GM21529 (cell line): ENCODE results near the gene DEK.
"Not testable (repeated sequence)": the region's sequence is repeated elsewhere in the genome, so short reads cannot be mapped to it uniquely, and the experiment has no call there.

Source experiments
- ATAC-seq: cut with Tn5 transposase; IDR thresholded peaks from one replicate; pipeline ENCODE4 v1.9.1; 2021; ENCODE audit not compliant: unreplicated experiment

The DEK gene

GRCh38 chr6:18241208-18242038 lies 22.9 kb downstream of the DEK start:
- no peak for ATAC-seq

- ATAC-seq, result no peak
These were observed 24.1 kb downstream of the DEK start for GRCh38 chr6:18240230-18240629.

- ATAC-seq, result no peak
These were observed 27.2 kb downstream of the DEK start for GRCh38 chr6:18237167-18237566.

GRCh38 chr6:18235524-18235923 lies 28.8 kb downstream of the DEK start:
- no peak for ATAC-seq

- no peak for ATAC-seq
These were observed 29.8 kb downstream of the DEK start for GRCh38 chr6:18234564-18234963.

GRCh38 chr6:18233770-18234169 lies 30.6 kb downstream of the DEK start:
- ATAC-seq, result not testable (repeated sequence)

- not testable (repeated sequence) for ATAC-seq
These were observed 32.5 kb downstream of the DEK start for GRCh38 chr6:18231856-18232255.

GRCh38 chr6:18228590-18228989 lies 35.7 kb downstream of the DEK start:
- not testable (repeated sequence) for ATAC-seq

GRCh38 chr6:18227166-18227565 lies 37.2 kb downstream of the DEK start:
- ATAC-seq, result not testable (repeated sequence)

- ATAC-seq, result not testable (repeated sequence)
These were observed 37.8 kb downstream of the DEK start for GRCh38 chr6:18226451-18227105.

GRCh38 chr6:18221288-18221615 lies 43.1 kb downstream of the DEK start:
- no peak for ATAC-seq

GRCh38 chr6:18219591-18219990 lies 44.7 kb downstream of the DEK start:
- no peak for ATAC-seq

GRCh38 chr6:18218233-18218632 lies 46.1 kb downstream of the DEK start:
- ATAC-seq, result no peak

GRCh38 chr6:18216411-18216810 lies 47.9 kb downstream of the DEK start:
- no peak for ATAC-seq

- no peak for ATAC-seq
These were observed 48.9 kb downstream of the DEK start for GRCh38 chr6:18215436-18215835.

- no peak for ATAC-seq
These were observed 50.3 kb downstream of the DEK start for GRCh38 chr6:18214003-18214402.

- no peak for ATAC-seq
These were observed 50.9 kb downstream of the DEK start for GRCh38 chr6:18213439-18213838.

- ATAC-seq, result no peak
These were observed 52.1 kb downstream of the DEK start for GRCh38 chr6:18212231-18212630.

- peak; percentile 93 for ATAC-seq
These were observed 53.0 kb downstream of the DEK start for GRCh38 chr6:18211338-18211737.

GRCh38 chr6:18210707-18211106 lies 53.6 kb downstream of the DEK start:
- no peak for ATAC-seq

GRCh38 chr6:18209539-18210197 lies 54.7 kb downstream of the DEK start:
- no peak for ATAC-seq

GRCh38 chr6:18208778-18209177 lies 55.6 kb downstream of the DEK start:
- ATAC-seq, result not testable (repeated sequence)
